ENCODE results near the gene TMPRSS3. TPM values are rescaled to one million over a fixed set of nuclear protein-coding genes. Genes with fewer than 3 reads are reported as not detected.

Gene TMPRSS3
- total and polyA plus RNA-seq, 2 donors (not counting 1 experiment from before 2014, with no cell fraction given): 0.10 to 0.12 TPM

GRCh38 chr21:42426424-42426823, 30.6 kb upstream of the TMPRSS3 start:
- Histone ChIP-seq H3K9me3 (ENCODE audit: control extremely low read depth in 1 of 3, control insufficient read depth in 2 of 3, insufficient read depth in 1 of 3, low read length in 2 of 3) (no peaks in the 10 kb centered on the region), H3K4me3 (ENCODE audit: control extremely low read depth in 1 of 5, extremely low read depth in 1 of 5, insufficient read depth in 1 of 5, low read depth in 2 of 5, low read length in 4 of 5) (no peak overlapping the region), H3K36me3 (replicated peaks in 1 of 2; ENCODE audit: control extremely low read depth in 1 of 2, control insufficient read depth in 1 of 2, extremely low read depth in 1 of 2, insufficient read depth in 2 of 2, low read length in 1 of 2) (no peaks in the 10 kb centered on the region), H3K4me1 (ENCODE audit: control insufficient read depth in 2 of 2, insufficient read depth in 2 of 2, low read length in 2 of 2) (peaks cover 18 to 28% of the 10 kb centered on the region in 2 donors), H3K79me2 (ENCODE audit: control insufficient read depth, insufficient read depth, low read length) (no peaks in the 10 kb centered on the region), H3K9ac (ENCODE audit: low read length) (no peak overlapping the region), H3K4me2 (replicated peaks; ENCODE audit: low read depth, low read length, poor library complexity, severe bottlenecking) (no peak overlapping the region), H4K20me1 (ENCODE audit: control insufficient read depth, insufficient read depth, low read length, poor library complexity, severe bottlenecking) (no peaks in the 10 kb centered on the region), H2AFZ (ENCODE audit: insufficient read depth, low read depth, low read length, poor library complexity, severe bottlenecking) (no peak overlapping the region), H3K27me3 (replicated peaks in 1 of 4; ENCODE audit: control extremely low read depth in 1 of 4, control insufficient read depth in 3 of 4, insufficient read depth in 4 of 4, low read length in 3 of 4) (peaks cover 0 to 25% (median 6%) of the 10 kb centered on the region in 4 experiments), H3K27ac (ENCODE audit: low read length in 2 of 2) (no peak overlapping the region)
- H3K27ac Mint-ChIP-seq: no peak overlapping the region
- no peak overlapping the region for H3K4me3 Mint-ChIP-seq
- POLR2A ChIA-PET: no interaction called here
- intact Hi-C loops (cut with micrococcal nuclease): no loop called here
- H3K27me3 Mint-ChIP-seq: peaks cover 29% of the 10 kb centered on the region
- 85% methylated on average over 7 of the region's 7 CpGs for WGBS (ENCODE audit: insufficient coverage)
- no peaks in the 10 kb centered on the region for H3K9me3 Mint-ChIP-seq (ENCODE audit: insufficient read depth)
- no peak for DNase-seq
- CTCF ChIA-PET: no interaction called here
- ATAC-seq (ENCODE audit: low read depth): no peak
- H3K4me1 Mint-ChIP-seq: peaks cover 25% of the 10 kb centered on the region
- no peak for TF ChIP-seq EZH2 (IDR thresholded peaks at IDR 0.05; ENCODE audit: borderline replicate concordance, insufficient read depth, low read depth, low read length, poor library complexity, severe bottlenecking)
- TF ChIP-seq CTCF (IDR thresholded peaks at IDR 0.05): no peak

GRCh38 chr21:42425591-42425990, 29.7 kb upstream of the TMPRSS3 start:
- POLR2A ChIA-PET: no interaction called here
- H3K4me2 ChIP-seq (replicated peaks; ENCODE audit: low read depth, low read length, poor library complexity, severe bottlenecking): peak overlapping the region; percentile 49
- H3K36me3 ChIP-seq (replicated peaks in 1 of 2; ENCODE audit: control extremely low read depth in 1 of 2, control insufficient read depth in 1 of 2, extremely low read depth in 1 of 2, insufficient read depth in 2 of 2, low read length in 1 of 2): no peaks in the 10 kb centered on the region
- peak overlapping the region; percentile 7 for H3K9ac ChIP-seq (ENCODE audit: low read length)
- H3K4me1 Mint-ChIP-seq: peaks cover 25% of the 10 kb centered on the region
- H3K4me3 Mint-ChIP-seq: peak overlapping the region; percentile 0
- H3K9me3 ChIP-seq (ENCODE audit: control extremely low read depth in 1 of 3, control insufficient read depth in 2 of 3, insufficient read depth in 1 of 3, low read length in 2 of 3): peaks cover 0 to 6% (median 5%) of the 10 kb centered on the region in 3 donors
- H3K4me1 ChIP-seq (ENCODE audit: control insufficient read depth in 2 of 2, insufficient read depth in 2 of 2, low read length in 2 of 2): peaks cover 18 to 28% of the 10 kb centered on the region in 2 donors
- no peaks in the 10 kb centered on the region for H4K20me1 ChIP-seq (ENCODE audit: control insufficient read depth, insufficient read depth, low read length, poor library complexity, severe bottlenecking)
- 25% methylated on average over 4 of the region's 4 CpGs for WGBS (ENCODE audit: insufficient coverage)
- no peak overlapping the region for H3K4me3 ChIP-seq (ENCODE audit: control extremely low read depth in 1 of 5, extremely low read depth in 1 of 5, insufficient read depth in 1 of 5, low read depth in 2 of 5, low read length in 4 of 5)
- peaks cover 36% of the 10 kb centered on the region for H3K27me3 Mint-ChIP-seq
- no peak overlapping the region for H2AFZ ChIP-seq (ENCODE audit: insufficient read depth, low read depth, low read length, poor library complexity, severe bottlenecking)
- ATAC-seq (ENCODE audit: low read depth) (no peak), DNase-seq (no peak)
- H3K27ac ChIP-seq (ENCODE audit: low read length in 2 of 2): no peak overlapping the region
- peaks cover 0 to 32% (median 9%) of the 10 kb centered on the region in 4 experiments for H3K27me3 ChIP-seq (replicated peaks in 1 of 4; ENCODE audit: control extremely low read depth in 1 of 4, control insufficient read depth in 3 of 4, insufficient read depth in 4 of 4, low read length in 3 of 4)
- H3K9me3 Mint-ChIP-seq (ENCODE audit: insufficient read depth): no peaks in the 10 kb centered on the region
- CTCF ChIA-PET: no interaction called here
- H3K27ac Mint-ChIP-seq: no peak overlapping the region
- no peak for TF ChIP-seq CTCF (IDR thresholded peaks at IDR 0.05)
- TF ChIP-seq EZH2 (IDR thresholded peaks at IDR 0.05; ENCODE audit: borderline replicate concordance, insufficient read depth, low read depth, low read length, poor library complexity, severe bottlenecking): no peak
- intact Hi-C loops (cut with micrococcal nuclease): no loop called here
- H3K79me2 ChIP-seq (ENCODE audit: control insufficient read depth, insufficient read depth, low read length): no peaks in the 10 kb centered on the region

Data from B cell (primary cell).